Stomach smooth muscle (tissue), 2 donors: ENCODE data around the gene KRTAP20-1.

Experiments
- H3K27ac ChIP-seq: one replicate; pipeline ENCODE4 v1.7.0; 2013; ENCODE audit warnings: mild to moderate bottlenecking, low read length, inconsistent platforms
- H3K27me3 ChIP-seq, 2 donors: one replicate each; pipeline ENCODE4 v1.7.0; 2013; ENCODE audit warnings: low read length in 2 of 2; ENCODE audit not compliant: insufficient read depth in 2 of 2, control insufficient read depth in 1 of 2
- H3K36me3 ChIP-seq, 2 donors: one replicate each; pipeline ENCODE4 v1.7.0; 2013; ENCODE audit warnings: low read length in 2 of 2; ENCODE audit not compliant: control insufficient read depth in 2 of 2, insufficient read depth in 2 of 2
- H3K4me1 ChIP-seq: one replicate; pipeline ENCODE4 v1.7.0; 2013; ENCODE audit warnings: low read length; ENCODE audit not compliant: control insufficient read depth, insufficient read depth
- H3K4me3 ChIP-seq, 2 donors: one replicate each; pipeline ENCODE4 v1.7.0; 2013; ENCODE audit warnings: low read length in 2 of 2
- H3K9ac ChIP-seq, 2 donors: one replicate each; pipeline ENCODE4 v1.7.0; 2013; ENCODE audit warnings: low read length in 2 of 2, mild to moderate bottlenecking in 1 of 2
- H3K9me3 ChIP-seq, 2 donors: one replicate each; pipeline ENCODE4 v1.7.0; 2013; ENCODE audit warnings: low read length in 2 of 2; ENCODE audit not compliant: control insufficient read depth in 2 of 2
- donor health status: healthy.
- donor health status: Pancreatic carcinoma.

The KRTAP20-1 gene

GRCh38 chr21:30612132-30612531, 4.1 kb upstream of the KRTAP20-1 start:
- Histone ChIP-seq H3K9ac (no peak overlapping the region), H3K27ac (no peak overlapping the region), H3K27me3 (no peaks in the 10 kb centered on the region), H3K4me3 (no peak overlapping the region), H3K9me3 (no peaks in the 10 kb centered on the region), H3K36me3 (no peaks in the 10 kb centered on the region), H3K4me1 (no peaks in the 10 kb centered on the region)

GRCh38 chr21:30613836-30614235, 2.4 kb upstream of the KRTAP20-1 start, which contains the start of gene KRTAP6-1:
KRTAP6-1 (minus strand) TSS chr21:30613930; CDS start chr21:30613904, 26 bp downstream.
- no peaks in the 10 kb centered on the region for H3K9me3 ChIP-seq
- H3K36me3 ChIP-seq = no peaks in the 10 kb centered on the region
- H3K27ac ChIP-seq = no peak within 1 kb of the TSS
- no peaks in the 10 kb centered on the region for H3K27me3 ChIP-seq
- no peak within 1 kb of the TSS for H3K4me3 ChIP-seq
- H3K4me1 ChIP-seq = no peaks in the 10 kb centered on the region
- H3K9ac ChIP-seq = no peak within 1 kb of the TSS

GRCh38 chr21:30615199-30615598, 1.0 kb upstream of the KRTAP20-1 start:
- Histone ChIP-seq H3K4me1 (no peaks in the 10 kb centered on the region), H3K4me3 (no peak overlapping the region), H3K27ac (no peak overlapping the region), H3K27me3 (no peaks in the 10 kb centered on the region), H3K9ac (no peak overlapping the region), H3K36me3 (no peaks in the 10 kb centered on the region), H3K9me3 (no peaks in the 10 kb centered on the region)

GRCh38 chr21:30620080-30620479, 3.9 kb downstream of the KRTAP20-1 start:
- Histone ChIP-seq H3K9me3 (no peaks in the 10 kb centered on the region), H3K4me1 (no peaks in the 10 kb centered on the region), H3K27ac (no peak overlapping the region), H3K4me3 (no peak overlapping the region), H3K27me3 (no peaks in the 10 kb centered on the region), H3K9ac (no peak overlapping the region), H3K36me3 (no peaks in the 10 kb centered on the region)

GRCh38 chr21:30620522-30620921, 4.3 kb downstream of the KRTAP20-1 start, which contains the start of gene KRTAP20-4:
KRTAP20-4 (plus strand) TSS chr21:30620627.
- H3K27me3 ChIP-seq = no peaks in the 10 kb centered on the region
- H3K4me3 ChIP-seq = no peak within 1 kb of the TSS
- H3K9ac ChIP-seq = no peak within 1 kb of the TSS
- no peaks in the 10 kb centered on the region for H3K36me3 ChIP-seq
- no peaks in the 10 kb centered on the region for H3K9me3 ChIP-seq
- H3K4me1 ChIP-seq = no peaks in the 10 kb centered on the region
- no peak within 1 kb of the TSS for H3K27ac ChIP-seq

- Histone ChIP-seq H3K9ac (no peak overlapping the region), H3K27ac (no peak overlapping the region), H3K4me3 (no peak overlapping the region), H3K9me3 (no peaks in the 10 kb centered on the region), H3K36me3 (no peaks in the 10 kb centered on the region), H3K27me3 (no peaks in the 10 kb centered on the region), H3K4me1 (no peaks in the 10 kb centered on the region)
Observed at GRCh38 chr21:30623362-30623761, 7.1 kb downstream of the KRTAP20-1 start.

- Histone ChIP-seq H3K27me3 (no peaks in the 10 kb centered on the region), H3K27ac (no peak overlapping the region), H3K4me3 (no peak overlapping the region), H3K9ac (no peak overlapping the region), H3K4me1 (no peaks in the 10 kb centered on the region), H3K36me3 (no peaks in the 10 kb centered on the region), H3K9me3 (no peaks in the 10 kb centered on the region)
Observed at GRCh38 chr21:30625449-30626165, 9.4 kb downstream of the KRTAP20-1 start.

- Histone ChIP-seq H3K4me1 (no peaks in the 10 kb centered on the region), H3K9ac (no peak overlapping the region), H3K4me3 (no peak overlapping the region), H3K27ac (no peak overlapping the region), H3K27me3 (no peaks in the 10 kb centered on the region), H3K36me3 (no peaks in the 10 kb centered on the region), H3K9me3 (no peaks in the 10 kb centered on the region)
Observed at GRCh38 chr21:30628109-30628508, 11.9 kb downstream of the KRTAP20-1 start.

- Histone ChIP-seq H3K36me3 (no peaks in the 10 kb centered on the region), H3K9me3 (no peaks in the 10 kb centered on the region), H3K27ac (no peak overlapping the region), H3K27me3 (no peaks in the 10 kb centered on the region), H3K4me3 (no peak overlapping the region), H3K9ac (no peak overlapping the region), H3K4me1 (no peaks in the 10 kb centered on the region)
Observed at GRCh38 chr21:30629200-30629599, 13.0 kb downstream of the KRTAP20-1 start.

- Histone ChIP-seq H3K9ac (no peak within 1 kb of the TSS), H3K9me3 (peaks cover 0 to 3% of the 10 kb centered on the region in 2 donors), H3K27me3 (no peaks in the 10 kb centered on the region), H3K4me1 (no peaks in the 10 kb centered on the region), H3K27ac (no peak within 1 kb of the TSS), H3K36me3 (no peaks in the 10 kb centered on the region), H3K4me3 (no peak within 1 kb of the TSS)
Observed at GRCh38 chr21:30634906-30635305, 18.7 kb downstream of the KRTAP20-1 start, which contains the start of gene KRTAP20-2. KRTAP20-2 (plus strand) TSS chr21:30635206; CDS start chr21:30635264, 58 bp downstream.

GRCh38 chr21:30638686-30639085, 22.5 kb downstream of the KRTAP20-1 start:
- no peak overlapping the region for H3K4me3 ChIP-seq
- H3K27ac ChIP-seq = no peak overlapping the region
- H3K36me3 ChIP-seq = no peaks in the 10 kb centered on the region
- H3K9ac ChIP-seq = no peak overlapping the region
- no peaks in the 10 kb centered on the region for H3K4me1 ChIP-seq
- H3K9me3 ChIP-seq = peaks cover 0 to 5% of the 10 kb centered on the region in 2 donors
- H3K27me3 ChIP-seq = no peaks in the 10 kb centered on the region
